Stimulated activated CD8-positive, alpha-beta memory T cell treated with anti-CD3 and anti-CD28 coated beads, Interleukin-12 subunit alpha, Interleukin-12 subunit beta, amount 100 ng/mL, for 24 hours (primary cell): Measurements from ENCODE around the gene FDX2.

Experiments
- DNase-seq: peaks from one replicate; pipeline ENCODE4 v3.0.0-alpha.2; 2020; ENCODE audit errors: extremely low read depth

The FDX2 gene

GRCh38 chr19:10299545-10300458 lies 16.0 kb downstream of the FDX2 start:
- no peak for DNase-seq

DNA sequence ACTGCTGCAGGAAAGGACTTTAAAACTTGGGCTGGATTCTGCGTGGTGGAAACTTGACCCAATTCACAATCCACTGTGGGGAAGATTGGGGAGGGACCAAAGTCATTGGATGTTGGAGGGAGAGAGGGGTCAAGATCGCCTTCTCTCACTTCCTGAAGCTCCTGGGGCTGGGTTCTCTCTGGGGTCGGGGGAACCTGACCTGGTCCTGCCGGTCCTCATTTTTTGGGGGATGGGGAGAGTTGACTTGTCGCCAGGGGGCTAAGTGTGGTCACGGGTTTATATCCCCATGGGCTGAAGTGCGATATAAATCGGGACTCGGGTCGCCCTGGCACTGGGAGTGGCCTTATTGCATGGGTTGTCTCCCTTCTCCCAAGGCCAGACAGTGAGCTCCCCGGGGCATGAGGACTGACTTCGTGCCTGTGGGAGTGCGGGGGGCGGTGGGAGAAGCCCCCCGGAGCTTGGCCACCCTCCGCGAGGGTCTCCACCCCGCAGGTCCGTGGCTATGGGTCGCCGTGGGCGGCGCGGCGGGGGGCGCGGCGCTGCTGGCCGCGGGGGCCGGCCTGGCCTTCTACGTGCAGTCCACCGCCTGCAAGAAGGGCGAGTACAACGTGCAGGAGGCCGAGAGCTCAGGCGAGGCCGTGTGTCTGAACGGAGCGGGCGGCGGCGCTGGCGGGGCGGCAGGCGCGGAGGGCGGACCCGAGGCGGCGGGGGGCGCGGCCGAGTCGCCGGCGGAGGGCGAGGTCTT lies 19.8 kb downstream of the FDX2 start:
- DNase-seq: no peak

DNA sequence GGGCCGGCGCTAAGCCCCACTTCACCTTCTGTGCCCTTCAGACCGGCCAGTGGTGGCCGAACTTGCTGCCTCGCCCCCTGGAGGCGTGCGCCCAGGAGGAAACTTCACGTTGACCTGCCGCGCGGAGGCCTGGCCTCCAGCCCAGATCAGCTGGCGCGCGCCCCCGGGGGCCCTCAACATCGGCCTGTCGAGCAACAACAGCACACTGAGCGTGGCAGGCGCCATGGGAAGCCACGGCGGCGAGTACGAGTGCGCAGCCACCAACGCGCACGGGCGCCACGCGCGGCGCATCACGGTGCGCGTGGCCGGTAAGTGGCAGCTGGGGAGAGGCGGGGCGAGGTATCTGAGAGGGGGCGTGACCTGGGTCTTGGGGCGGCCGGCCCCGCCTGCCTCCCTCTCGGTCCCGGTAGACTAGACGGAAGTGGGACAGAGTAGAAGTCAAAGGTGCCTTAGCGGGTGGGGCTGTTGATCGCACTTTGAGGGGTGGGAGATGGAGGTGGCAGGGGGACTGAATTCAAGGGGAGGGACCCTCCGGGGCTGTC lies 20.4 kb downstream of the FDX2 start:
- DNase-seq: no peak

DNA sequence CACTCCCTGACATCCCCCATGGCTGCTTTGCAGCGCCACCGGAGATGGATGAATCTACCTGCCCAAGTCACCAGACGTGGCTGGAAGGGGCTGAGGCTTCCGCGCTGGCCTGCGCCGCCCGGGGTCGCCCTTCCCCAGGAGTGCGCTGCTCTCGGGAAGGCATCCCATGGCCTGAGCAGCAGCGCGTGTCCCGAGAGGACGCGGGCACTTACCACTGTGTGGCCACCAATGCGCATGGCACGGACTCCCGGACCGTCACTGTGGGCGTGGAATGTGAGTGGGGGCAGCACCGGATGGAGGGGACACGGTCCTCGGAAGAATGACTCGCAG lies 21.5 kb downstream of the FDX2 start:
- no peak for DNase-seq

GRCh38 chr19:10293637-10294367 lies 22.0 kb downstream of the FDX2 start:
- no peak for DNase-seq

- no peak for DNase-seq
Measured at GRCh38 chr19:10292789-10293636, 22.8 kb downstream of the FDX2 start.

GRCh38 chr19:10292206-10292788 lies 23.5 kb downstream of the FDX2 start:
- no peak for DNase-seq

DNA sequence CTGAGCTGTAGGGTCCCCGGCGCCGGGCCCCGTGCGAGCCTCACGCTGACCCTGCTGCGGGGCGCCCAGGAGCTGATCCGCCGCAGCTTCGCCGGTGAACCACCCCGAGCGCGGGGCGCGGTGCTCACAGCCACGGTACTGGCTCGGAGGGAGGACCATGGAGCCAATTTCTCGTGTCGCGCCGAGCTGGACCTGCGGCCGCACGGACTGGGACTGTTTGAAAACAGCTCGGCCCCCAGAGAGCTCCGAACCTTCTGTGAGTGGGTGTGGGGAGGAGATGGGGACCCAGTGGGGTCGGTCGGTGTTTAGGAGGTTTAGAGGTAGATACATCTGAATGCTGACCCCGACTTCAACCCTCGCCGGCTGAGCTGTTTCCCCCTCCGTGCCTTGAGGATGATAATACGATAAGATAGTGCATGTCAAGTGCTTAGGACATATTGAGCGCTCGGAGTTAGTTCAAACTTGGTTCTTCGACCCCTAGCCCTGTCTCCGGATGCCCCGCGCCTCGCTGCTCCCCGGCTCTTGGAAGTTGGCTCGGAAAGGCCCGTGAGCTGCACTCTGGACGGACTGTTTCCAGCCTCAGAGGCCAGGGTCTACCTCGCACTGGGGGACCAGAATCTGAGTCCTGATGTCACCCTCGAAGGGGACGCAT lies 24.1 kb downstream of the FDX2 start:
- no peak for DNase-seq

DNA sequence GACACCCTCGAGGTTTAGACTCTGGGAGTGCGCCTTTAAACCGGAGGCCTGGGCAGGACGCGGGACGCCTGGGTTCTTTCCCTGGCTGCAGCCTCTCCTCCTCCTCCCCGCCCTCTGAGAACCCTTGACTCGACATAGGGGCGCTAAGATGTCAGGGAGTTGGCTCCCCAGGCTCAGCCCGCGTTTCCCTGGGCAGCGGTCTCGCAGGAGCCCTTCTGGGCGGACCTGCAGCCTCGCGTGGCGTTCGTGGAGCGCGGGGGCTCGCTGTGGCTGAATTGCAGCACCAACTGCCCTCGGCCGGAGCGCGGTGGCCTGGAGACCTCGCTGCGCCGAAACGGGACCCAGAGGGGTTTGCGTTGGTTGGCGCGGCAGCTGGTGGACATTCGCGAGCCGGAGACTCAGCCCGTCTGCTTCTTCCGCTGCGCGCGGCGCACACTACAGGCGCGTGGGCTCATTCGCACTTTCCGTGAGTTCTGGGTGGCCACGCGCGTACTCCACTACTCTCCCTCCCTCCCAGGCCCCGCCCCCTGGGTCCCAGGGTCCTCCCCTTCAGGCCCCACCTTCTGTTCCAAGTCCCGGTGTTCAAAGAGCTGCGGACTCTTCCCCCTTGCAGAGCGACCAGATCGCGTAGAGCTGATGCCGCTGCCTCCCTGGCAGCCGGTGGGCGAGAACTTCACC lies 24.8 kb downstream of the FDX2 start:
- no peak for DNase-seq

DNA sequence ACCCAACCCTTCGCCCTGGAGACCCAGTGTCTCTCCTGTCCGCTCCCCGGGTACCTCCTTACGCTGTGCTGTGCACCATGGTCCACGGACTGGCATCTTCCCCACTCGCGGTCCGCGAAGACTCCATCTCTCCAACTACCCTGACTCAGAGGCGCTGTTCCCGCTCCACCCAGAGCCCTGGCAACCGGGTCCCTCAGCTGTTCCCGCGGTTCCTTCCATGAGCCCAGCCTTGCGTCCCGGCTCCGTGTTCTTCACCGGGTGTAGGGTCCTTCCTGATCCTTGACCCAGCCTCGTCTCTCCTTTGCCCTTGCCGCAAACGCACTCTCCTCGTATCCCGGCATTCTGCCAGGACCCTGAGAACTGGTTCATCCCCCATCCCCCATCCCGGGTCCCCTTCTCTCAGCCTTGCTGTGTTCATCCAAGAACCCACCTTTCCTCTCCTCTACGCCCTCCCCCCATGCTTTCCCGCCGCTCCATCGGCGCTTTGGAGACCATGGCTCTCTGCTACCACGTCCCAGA lies 25.4 kb downstream of the FDX2 start:
- DNase-seq: no peak

- DNase-seq: no peak
Measured at GRCh38 chr19:10289836-10290356, 25.9 kb downstream of the FDX2 start, which contains the start of gene ICAM5. ICAM5 (plus strand) TSS chr19:10289952; CDS start chr19:10290044, 92 bp downstream.

DNA sequence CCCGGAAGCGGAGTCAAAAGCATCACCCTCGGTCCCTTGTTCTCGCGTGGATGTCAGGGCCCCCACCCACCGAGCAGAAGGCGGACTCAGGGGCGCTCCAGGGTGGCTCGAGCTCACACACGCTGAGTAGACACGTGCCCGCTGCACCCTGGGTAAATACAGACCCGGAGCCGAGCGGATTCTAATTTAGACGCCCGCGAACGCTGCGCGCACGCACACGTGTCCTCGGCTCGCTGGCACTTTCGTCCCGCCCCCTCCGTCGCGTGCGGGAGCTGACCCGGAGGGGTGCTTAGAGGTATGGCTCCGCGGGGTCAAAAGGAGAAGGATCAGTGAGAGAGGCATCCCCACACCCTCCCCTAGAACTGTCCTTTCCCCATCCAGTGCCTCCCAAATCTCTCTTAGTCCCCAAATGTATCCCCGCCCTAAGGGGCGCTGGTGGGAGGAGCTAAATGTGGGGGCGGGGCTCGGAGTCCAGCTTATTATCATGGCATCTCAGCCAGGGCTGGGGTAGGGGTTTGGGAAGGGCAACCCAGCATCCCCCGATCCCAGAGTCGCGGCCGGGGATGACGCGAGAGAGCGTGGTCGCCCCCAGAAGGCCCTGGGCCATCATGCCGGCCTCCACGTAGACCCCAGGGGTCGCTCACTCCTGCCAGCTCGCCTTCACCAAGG lies 26.5 kb downstream of the FDX2 start:
- no peak for DNase-seq

- no peak for DNase-seq
Measured at GRCh38 chr19:10288662-10289166, 27.1 kb downstream of the FDX2 start.

GRCh38 chr19:10286803-10287737 lies 28.7 kb downstream of the FDX2 start, which contains the start of gene ICAM4:
ICAM4 (plus strand) TSS chr19:10286955; CDS start chr19:10287013, 58 bp downstream.
- DNase-seq: no peak

DNA sequence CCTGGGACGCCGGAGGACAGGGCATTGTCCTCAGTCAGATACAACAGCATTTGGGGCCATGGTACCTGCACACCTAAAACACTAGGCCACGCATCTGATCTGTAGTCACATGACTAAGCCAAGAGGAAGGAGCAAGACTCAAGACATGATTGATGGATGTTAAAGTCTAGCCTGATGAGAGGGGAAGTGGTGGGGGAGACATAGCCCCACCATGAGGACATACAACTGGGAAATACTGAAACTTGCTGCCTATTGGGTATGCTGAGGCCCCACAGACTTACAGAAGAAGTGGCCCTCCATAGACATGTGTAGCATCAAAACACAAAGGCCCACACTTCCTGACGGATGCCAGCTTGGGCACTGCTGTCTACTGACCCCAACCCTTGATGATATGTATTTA lies 30.4 kb downstream of the FDX2 start:
- DNase-seq: no peak

GRCh38 chr19:10284960-10285278 lies 30.9 kb downstream of the FDX2 start:
- no peak for DNase-seq
